GM21723 (cell line): Measurements from ENCODE around the gene ATN1.

ENCODE experiments used
- ATAC-seq: cut with Tn5 transposase; IDR thresholded peaks from one replicate; pipeline ENCODE4 v1.9.1; 2021; ENCODE audit warnings: mild to moderate bottlenecking, moderate library complexity; ENCODE audit not compliant: unreplicated experiment

The ATN1 gene

GRCh38 chr12:6942331-6942665 lies 14.5 kb downstream of the ATN1 start:
- ATAC-seq, result no peak

- ATAC-seq, result peak; percentile 23
These were observed 15.6 kb downstream of the ATN1 start for GRCh38 chr12:6943389-6943721.

DNA sequence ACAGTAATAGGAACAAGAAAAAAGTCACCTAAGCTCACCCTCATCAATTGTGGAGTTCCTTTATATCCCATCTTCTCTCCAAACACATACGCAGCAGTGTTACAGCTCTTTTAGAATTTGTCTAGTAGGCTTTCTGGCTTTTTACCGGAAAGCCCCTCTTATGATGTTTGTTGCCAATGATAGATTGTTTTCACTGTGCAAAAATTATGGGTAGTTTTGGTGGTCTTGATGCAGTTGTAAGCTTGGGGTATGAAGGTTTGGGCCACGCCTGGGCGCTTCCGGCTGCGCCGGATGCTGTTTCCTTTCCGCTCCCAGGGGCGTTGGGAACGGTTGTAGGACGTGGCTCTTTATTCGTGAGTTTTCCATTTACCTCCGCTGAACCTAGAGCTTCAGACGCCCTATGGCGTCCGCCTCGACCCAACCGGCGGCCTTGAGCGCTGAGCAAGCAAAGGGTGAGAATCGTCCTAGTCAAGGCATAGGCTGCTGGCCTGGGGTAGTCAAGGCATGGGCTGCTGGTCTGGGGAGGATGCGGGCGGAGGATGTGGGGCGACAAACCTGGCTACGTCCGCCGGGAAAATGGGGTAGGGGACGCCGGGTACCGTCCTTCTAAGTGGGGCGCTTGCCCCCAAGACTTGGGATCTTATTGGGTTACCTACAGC lies 16.1 kb downstream of the ATN1 start, which contains the start of the genes C12orf57 and RNU7-1:
Gene C12orf57 (plus strand): TSS at position 301 of the 659 bp plus-strand sequence. CDS start 100 bp downstream, at position 401.
Gene RNU7-1 (plus strand): TSS at position 95 of the 659 bp plus-strand sequence.
- peak; percentile 32 for ATAC-seq

DNA sequence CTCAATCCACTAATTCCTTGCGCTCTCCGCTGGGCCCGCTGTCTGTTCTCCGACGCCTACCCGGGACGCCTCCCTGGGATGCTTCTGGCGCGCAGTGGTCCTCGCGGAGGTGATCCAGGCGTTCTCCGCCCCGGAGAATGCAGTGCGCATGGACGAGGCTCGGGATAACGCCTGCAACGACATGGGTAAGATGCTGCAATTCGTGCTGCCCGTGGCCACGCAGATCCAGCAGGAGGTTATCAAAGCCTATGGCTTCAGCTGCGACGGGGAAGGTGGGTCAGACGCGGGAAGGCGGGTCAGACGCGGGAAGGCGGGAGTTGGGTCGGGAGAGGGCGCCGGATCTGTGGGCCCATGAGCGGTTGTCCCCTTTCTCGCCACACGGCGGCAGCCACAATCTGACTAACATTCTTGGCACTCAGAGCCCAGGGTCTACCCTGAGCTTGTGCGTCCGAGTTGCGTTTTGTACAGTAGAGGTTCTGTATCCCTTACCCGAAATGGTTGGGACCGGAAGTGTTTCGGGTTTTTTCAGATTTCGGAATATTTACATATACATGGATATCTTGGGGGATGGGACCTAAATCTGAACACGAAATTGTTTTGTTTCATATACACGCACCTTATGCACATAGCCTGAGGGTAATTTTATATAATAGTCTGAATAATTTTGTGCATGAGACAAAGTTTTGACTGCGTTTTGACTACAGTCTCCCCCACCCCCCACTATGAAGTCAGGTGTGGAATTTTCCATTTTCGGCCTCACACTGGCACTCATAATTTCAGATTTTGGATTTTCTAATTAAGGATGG lies 16.8 kb downstream of the ATN1 start:
- ATAC-seq, result peak; percentile 42

GRCh38 chr12:6945613-6946012 lies 17.9 kb downstream of the ATN1 start:
- no peak for ATAC-seq

DNA sequence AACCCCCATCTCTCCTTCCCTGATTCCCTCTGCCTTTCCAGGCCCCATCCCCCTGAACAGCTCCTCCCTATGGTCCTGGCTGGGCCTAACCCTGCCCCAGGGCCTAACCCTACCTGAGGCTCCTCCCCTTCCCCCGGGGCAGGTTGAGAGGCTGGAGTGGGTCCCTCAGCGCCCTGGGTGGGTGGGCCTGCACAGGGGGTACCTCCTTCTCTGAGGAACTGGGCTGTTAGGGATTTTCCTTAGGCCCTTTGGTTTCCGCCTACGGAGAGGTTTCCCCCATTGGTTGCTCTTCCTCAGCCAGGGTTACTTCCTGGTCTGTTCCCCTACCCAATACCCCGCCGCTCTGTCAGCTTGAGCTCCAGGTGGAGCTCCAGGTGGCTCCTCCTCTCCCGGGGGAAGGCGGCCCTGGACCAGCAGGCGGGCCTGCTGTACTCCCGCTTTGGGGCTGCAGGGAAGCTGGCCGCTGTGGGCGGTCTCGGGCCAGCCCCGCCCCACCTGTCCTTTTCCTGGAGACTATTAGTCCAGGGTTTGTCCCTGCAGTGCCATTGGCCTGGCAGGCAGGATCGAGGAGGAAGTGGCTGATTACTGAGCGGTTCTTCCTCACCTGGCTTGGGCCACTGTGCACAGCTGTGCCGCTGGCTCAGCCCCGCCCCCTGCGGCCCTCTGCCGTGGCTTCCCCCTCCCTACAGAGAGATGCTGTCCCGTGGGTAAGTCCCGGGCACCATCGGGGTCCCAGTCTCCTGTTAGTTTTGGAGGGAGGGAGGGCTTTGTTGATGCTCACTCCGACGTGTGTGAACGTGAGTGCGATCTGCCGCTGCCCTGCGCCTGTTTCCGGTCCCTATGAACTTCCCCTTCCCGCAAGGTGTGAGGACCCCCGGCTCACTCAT lies 18.5 kb downstream of the ATN1 start:
- ATAC-seq, result no peak

- ATAC-seq, result no peak
These were observed 19.2 kb downstream of the ATN1 start for GRCh38 chr12:6946920-6947374.

DNA sequence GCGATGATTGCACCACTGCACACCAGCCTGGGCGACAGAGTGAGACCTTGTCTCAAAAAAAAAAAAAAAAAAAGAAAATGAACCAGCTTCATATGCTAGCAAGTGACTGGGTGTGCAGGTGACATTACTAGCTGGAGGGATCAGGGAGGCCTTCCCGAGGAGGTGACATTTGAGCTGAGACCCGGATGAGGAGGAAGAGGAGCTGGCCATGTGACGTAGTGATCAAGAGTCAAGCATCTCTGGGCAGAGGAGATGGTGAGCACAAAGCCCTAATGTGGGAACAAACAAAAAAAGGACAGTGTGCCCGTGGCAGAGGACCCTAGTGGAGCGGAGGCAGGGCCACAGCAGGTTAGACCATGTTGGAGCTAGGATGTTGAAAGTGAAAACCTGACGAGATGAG lies 19.9 kb downstream of the ATN1 start:
- no peak for ATAC-seq

GRCh38 chr12:6948873-6949594 lies 21.3 kb downstream of the ATN1 start:
- ATAC-seq, result no peak

- no peak for ATAC-seq
These were observed 22.6 kb downstream of the ATN1 start for GRCh38 chr12:6950401-6950801.

- peak; percentile 27 for ATAC-seq
These were observed 23.2 kb downstream of the ATN1 start, which contains the start of gene PTPN6 for GRCh38 chr12:6950811-6951540. TSS of gene PTPN6 (plus strand) at chr12:6951356. CDS start at chr12:6951513, 157 bp downstream.

- no peak for ATAC-seq
These were observed 23.9 kb downstream of the ATN1 start for GRCh38 chr12:6951551-6952120.

- no peak for ATAC-seq
These were observed 24.5 kb downstream of the ATN1 start for GRCh38 chr12:6952121-6952862.

- peak; percentile 0 for ATAC-seq
These were observed 25.2 kb downstream of the ATN1 start for GRCh38 chr12:6952863-6953441.

- ATAC-seq, result peak; percentile 42
These were observed 25.9 kb downstream of the ATN1 start for GRCh38 chr12:6953442-6954315.

- no peak for ATAC-seq
These were observed 26.8 kb downstream of the ATN1 start for GRCh38 chr12:6954316-6955107.
